Measurements from ENCODE around the gene MAGEC1.
"Not testable (repeated sequence)": the region's sequence is repeated elsewhere in the genome, so short reads cannot be mapped to it uniquely, and the experiment has no call there.

MAGEC1 gene, protein sequence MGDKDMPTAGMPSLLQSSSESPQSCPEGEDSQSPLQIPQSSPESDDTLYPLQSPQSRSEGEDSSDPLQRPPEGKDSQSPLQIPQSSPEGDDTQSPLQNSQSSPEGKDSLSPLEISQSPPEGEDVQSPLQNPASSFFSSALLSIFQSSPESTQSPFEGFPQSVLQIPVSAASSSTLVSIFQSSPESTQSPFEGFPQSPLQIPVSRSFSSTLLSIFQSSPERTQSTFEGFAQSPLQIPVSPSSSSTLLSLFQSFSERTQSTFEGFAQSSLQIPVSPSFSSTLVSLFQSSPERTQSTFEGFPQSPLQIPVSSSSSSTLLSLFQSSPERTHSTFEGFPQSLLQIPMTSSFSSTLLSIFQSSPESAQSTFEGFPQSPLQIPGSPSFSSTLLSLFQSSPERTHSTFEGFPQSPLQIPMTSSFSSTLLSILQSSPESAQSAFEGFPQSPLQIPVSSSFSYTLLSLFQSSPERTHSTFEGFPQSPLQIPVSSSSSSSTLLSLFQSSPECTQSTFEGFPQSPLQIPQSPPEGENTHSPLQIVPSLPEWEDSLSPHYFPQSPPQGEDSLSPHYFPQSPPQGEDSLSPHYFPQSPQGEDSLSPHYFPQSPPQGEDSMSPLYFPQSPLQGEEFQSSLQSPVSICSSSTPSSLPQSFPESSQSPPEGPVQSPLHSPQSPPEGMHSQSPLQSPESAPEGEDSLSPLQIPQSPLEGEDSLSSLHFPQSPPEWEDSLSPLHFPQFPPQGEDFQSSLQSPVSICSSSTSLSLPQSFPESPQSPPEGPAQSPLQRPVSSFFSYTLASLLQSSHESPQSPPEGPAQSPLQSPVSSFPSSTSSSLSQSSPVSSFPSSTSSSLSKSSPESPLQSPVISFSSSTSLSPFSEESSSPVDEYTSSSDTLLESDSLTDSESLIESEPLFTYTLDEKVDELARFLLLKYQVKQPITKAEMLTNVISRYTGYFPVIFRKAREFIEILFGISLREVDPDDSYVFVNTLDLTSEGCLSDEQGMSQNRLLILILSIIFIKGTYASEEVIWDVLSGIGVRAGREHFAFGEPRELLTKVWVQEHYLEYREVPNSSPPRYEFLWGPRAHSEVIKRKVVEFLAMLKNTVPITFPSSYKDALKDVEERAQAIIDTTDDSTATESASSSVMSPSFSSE

DNA sequence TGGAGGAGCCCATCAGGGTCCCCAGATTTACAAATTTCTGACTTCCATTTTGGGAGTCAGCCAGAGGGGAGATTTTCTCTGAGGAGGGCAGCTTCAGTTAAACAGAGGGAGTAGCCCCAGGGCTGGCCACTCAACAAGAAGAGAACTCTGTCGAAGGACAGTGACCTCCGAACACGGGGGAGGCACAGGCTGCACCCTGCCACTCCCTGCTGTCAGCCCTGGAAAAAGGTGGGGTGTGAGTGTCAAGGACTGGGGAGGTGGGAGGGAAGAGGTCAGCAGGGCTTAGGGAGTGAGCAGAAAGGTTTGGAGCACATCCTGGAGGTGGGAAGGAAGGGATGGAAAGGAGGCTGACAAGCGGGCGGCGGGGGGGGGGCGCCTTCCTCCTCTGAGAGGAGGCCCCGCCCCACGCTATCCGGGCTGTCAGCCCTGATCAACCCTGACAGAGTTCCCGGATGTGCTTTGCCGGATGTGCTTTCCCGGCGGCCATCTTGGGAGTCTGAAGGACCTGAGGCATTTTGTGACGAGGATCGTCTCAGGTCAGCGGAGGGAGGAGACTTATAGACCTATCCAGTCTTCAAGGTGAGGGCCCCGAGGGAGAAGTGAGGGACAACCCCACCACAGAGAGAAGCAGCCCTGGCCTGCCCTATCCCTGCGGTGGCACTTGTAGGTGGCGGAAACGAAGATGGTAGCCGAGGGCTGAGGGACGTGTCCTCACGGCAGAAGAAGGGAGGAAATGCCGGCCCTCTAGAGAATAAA, at the start of gene MAGEC1:
TSS of gene MAGEC1 (plus strand) at position 495 of the 756 bp plus-strand sequence. CDS start 1,179 bp downstream, outside the sequence.
- DNase-seq = peak; percentile 75 to 82

- no peak for DNase-seq
These were observed 46.2 kb upstream of the MAGEC1 start for GRCh38 chrX:141857479-141857878.

DNA sequence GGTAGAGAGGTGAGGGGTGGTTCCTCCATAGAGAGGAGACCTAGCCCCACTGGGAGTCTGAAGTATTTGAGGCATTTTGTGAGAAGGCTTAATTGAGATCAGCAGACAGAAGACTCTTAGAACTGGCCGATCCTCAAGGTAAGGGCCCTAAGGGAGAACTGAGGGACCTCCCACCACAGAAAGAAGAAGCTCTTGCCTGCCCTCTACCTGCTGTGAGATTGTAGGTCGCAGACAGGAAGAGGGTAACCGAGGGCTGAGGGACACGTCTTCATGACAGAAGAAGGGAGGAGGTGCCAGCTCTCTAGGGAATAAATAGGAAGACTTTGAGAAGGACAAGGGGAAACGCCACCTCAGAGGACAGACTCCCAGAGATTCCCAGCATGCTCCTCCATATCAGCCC, 24.1 kb upstream of the MAGEC1 start:
- no peak for DNase-seq

GRCh38 chrX:141888811-141889210, 14.9 kb upstream of the MAGEC1 start:
- not testable (repeated sequence) for DNase-seq

DNA sequence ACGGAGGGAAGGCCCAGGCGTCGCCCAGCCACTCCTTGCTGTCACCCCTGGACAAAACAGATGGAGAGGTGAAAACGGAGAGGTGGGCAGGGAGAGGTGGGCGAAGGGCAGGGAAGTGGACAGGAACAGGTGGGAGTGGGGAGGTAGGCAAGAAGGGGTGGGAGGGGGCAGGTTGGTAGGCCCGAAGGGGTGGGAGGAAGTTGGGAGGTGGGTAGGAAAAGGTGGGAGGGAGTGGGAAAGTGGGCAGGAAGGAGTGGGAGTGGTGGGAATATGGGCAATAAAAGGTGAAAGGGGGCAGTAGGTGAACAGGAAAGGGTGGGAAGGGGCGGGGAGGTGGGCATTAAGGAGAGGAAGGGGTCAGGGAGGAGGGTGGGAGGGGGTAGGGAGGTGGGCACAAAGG, 9.0 kb upstream of the MAGEC1 start:
- DNase-seq = no peak

- DNase-seq = no peak
These were observed 6.0 kb upstream of the MAGEC1 start for GRCh38 chrX:141897690-141898089.

- no peak for DNase-seq
These were observed 1.3 kb upstream of the MAGEC1 start for GRCh38 chrX:141902366-141902765.

GRCh38 chrX:141904262-141904661, 568 bp downstream of the MAGEC1 start:
- DNase-seq = peak in 1 of 2 experiments; percentile 1

GRCh38 chrX:141917801-141918200, 14.1 kb downstream of the MAGEC1 start:
- DNase-seq = no peak

DNA sequence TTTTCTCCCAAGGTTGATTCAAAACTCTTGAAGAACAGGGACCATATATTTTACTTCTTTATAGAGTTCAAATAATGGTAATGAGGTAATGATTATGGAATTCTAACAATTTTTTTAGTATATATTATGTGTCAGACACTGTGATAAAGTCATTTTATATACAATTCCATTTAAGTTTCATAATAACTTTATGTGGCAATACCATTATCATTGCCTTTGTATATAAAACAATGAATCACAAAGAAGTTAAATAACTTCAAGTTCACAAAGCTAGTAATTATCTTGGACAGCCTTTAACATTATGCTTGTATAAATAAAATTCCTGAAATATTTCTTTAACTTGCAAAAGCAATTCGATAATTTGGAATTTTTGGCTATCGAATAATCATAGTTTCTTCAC, 20.6 kb downstream of the MAGEC1 start:
- DNase-seq = no peak

- DNase-seq = no peak
These were observed 24.7 kb downstream of the MAGEC1 start for GRCh38 chrX:141928432-141928831.

DNA sequence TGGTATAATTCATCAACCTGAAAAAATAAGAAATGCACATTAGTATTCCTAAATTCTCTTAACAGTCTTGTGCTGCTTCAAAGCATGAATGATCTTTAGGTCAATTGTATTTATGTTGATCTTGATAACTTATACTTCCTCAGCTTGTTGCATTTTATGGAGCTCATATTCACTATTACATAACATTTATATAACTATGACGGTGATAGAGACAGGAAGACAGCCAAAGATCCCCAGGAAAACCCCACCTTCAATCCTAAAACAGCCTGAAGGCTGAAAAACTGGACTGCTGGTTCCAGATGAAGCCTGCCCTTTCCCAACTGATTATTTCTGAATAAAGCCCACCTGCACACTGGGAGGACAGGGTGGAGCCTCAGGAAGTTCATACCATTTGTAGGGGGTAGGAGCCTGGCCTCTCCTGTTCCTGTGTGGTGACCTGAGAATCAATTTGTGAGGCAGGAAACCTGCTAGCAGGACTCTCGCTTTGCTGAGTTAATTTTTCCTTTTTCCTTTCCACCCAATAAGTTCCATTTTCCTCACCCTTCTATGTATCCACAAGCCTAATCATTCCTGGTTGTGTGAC, 30.5 kb downstream of the MAGEC1 start:
- no peak for DNase-seq

DNA sequence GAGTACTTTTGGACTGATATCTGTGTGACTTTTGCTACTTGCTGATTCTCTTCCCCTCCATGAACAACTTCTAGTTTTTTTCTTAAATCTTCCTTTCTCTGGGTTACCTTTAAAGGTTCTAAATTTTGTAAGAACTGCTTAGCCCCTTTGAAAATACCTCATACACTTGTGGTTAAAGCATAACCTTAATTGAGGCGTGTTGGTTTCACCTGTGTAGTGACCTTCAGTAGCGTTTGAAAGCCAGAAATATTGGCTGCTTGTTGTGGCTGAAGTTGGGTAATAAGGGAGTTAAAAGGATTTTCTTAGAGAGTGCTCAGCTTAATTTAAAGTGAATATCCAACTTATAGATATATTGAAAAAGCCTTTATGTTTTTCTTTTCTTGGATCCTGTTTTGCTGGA, 32.0 kb downstream of the MAGEC1 start:
- DNase-seq = no peak

- no peak for DNase-seq
These were observed 32.4 kb downstream of the MAGEC1 start for GRCh38 chrX:141936080-141936479.

GRCh38 chrX:141941234-141941633, 37.5 kb downstream of the MAGEC1 start:
- no peak for DNase-seq

DNA sequence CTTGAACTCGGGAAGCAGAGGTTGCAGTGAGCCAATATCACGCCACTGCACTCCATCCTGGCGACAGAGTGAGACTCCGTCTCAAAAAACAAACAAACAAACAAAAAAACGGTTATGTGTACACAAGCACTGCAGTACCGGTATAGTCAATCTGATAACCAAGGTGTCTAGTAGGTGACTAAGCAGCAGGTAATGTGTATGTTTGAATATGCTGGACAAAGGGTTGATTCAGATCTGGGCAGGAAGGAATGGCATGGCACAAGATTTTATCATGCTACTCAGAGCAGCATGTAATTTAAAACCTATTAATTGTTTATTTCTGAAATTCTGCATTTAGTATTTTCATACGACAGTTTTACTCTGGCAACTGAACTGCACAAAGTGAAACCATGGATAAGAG, 41.7 kb downstream of the MAGEC1 start:
- no peak for DNase-seq

GRCh38 chrX:141947350-141947749, 43.7 kb downstream of the MAGEC1 start:
- no peak for DNase-seq

- DNase-seq = no peak
These were observed 48.9 kb downstream of the MAGEC1 start for GRCh38 chrX:141952603-141953002.

DNA sequence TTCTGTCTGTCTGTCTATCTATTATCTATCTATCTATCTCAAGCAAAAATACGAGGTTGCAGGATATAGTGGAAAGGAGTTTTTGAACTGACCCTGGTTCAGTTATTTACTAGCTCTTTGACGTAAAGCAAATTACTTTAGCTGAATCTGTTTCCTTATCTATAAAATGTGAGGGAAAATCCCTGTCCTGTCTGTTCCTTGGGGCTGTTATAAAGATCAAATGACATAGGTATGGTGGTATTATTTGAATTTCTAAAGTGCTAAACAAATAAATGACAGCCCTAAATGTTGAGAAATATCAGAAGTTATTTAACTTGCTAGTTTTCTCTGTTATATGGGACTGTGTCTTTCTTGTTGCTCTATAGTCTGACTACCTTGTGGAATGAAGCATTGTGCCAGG, 55.0 kb downstream of the MAGEC1 start:
- no peak for DNase-seq
